Activated CD8-positive, alpha-beta T cell treated with anti-CD3 and anti-CD28 coated beads for 36 hours (primary cell): ENCODE results near the gene ATRAID. TPM values are rescaled to one million over a fixed set of nuclear protein-coding genes. Genes with fewer than 3 reads are reported as not detected.
"Not testable (repeated sequence)": the region's sequence is repeated elsewhere in the genome, so short reads cannot be mapped to it uniquely, and the experiment has no call there.

Experiments
- ATAC-seq: fragments of 200-7000 bp; cut with Tn5 transposase; one replicate; pipeline ENCODE4 v1.10.0; 2021; ENCODE audit warnings: mild to moderate bottlenecking, moderate library complexity
- CTCF ChIA-PET: fragments of 350-600 bp; sonication (Branson Sonifier 250); formaldehyde crosslinking; loops from one replicate; lab custom pipeline; 2021; ENCODE audit warnings: antibody characterized with exemption; lab: Charles Lee
- POLR2A ChIA-PET: fragments of 350-600 bp; sonication (Branson Sonifier 250); formaldehyde crosslinking; loops from one replicate; lab custom pipeline; 2021; ENCODE audit warnings: antibody characterized with exemption; lab: Charles Lee
- DNase-seq: peaks from one replicate; pipeline ENCODE4 v3.0.0-alpha.2; 2020
- H3K27ac Mint-ChIP-seq: one replicate; pipeline ENCODE4 v1.8.0; 2021; ENCODE audit warnings: mild to moderate bottlenecking, mixed read lengths
- H3K27me3 Mint-ChIP-seq: one replicate; pipeline ENCODE4 v1.8.0; 2021; ENCODE audit warnings: mixed read lengths
- H3K36me3 Mint-ChIP-seq: one replicate; pipeline ENCODE4 v1.8.0; 2021; ENCODE audit warnings: low read depth, mixed read lengths
- H3K4me1 Mint-ChIP-seq: one replicate; pipeline ENCODE4 v1.8.0; 2021; ENCODE audit warnings: low read depth, mixed read lengths
- H3K4me3 Mint-ChIP-seq: one replicate; pipeline ENCODE4 v1.8.0; 2021; ENCODE audit warnings: mild to moderate bottlenecking, moderate library complexity, mixed read lengths
- H3K9me3 Mint-ChIP-seq: one replicate; pipeline ENCODE4 v1.8.0; 2021; ENCODE audit warnings: mixed read lengths
- intact Hi-C: fragments of 100-400 bp; cut with micrococcal nuclease; formaldehyde crosslinking; loops from one replicate; pipeline ENCODE4 v1.10.0; 2022
- total RNA-seq, 2 experiments: library from RNA; stranded (reverse); gene quantifications; one replicate each; pipeline ENCODE4 v1.2.3, GENCODE V29; 2021
- TF ChIP-seq, protein P1 (sequence below): fragments of 200-600 bp; IDR thresholded peaks from one replicate; pipeline ENCODE4 v1.8.0; 2022; ENCODE audit warnings: antibody characterized with exemption, mild to moderate bottlenecking

The ATRAID gene
- total RNA-seq, 2 experiments from 2014 or later, result 62.6 to 65.2 TPM

DNA sequence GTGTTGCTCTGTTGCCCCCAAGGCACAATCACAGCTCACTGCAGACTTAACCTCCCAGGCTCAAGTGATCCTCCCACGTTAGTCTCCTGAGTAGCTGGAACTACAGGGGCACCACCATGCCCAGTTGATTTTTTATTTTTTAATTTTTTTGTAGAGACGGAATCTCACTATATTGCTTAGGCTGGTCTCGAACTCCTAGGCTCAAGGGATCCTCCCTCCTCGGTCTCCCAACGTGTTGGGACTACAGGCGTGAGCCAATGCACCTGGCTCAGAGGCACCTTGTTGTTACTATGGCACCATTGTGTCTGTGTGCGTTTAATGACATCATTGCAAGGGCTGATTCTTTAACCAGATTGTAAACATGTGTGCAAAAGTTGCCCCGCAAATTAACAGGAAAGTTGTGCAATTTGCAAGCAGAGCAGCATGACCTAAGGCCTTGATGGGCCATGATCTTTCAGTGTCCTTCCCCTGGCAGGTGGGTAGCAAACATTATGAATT is 40.4 kb upstream of the ATRAID start:
- ChIA-PET CTCF (interaction anchor here (0.8 to 2.4 kb wide), 9 partner anchors 12 to 210 kb away, joined by 3 to 27 read pairs (median 3); no protein-coding TSS in a partner anchor), POLR2A (no interaction called here)
- intact Hi-C loops, result no loop called here
- Mint-ChIP-seq H3K9me3 (no peaks in the 10 kb centered on the region), H3K4me1 (peaks cover 6% of the 10 kb centered on the region), H3K36me3 (no peaks in the 10 kb centered on the region), H3K27ac (no peak overlapping the region), H3K4me3 (no peak overlapping the region), H3K27me3 (peaks cover 11% of the 10 kb centered on the region)
- no peak for ATAC-seq
- no peak for DNase-seq
- TF ChIP-seq, protein P1, sequence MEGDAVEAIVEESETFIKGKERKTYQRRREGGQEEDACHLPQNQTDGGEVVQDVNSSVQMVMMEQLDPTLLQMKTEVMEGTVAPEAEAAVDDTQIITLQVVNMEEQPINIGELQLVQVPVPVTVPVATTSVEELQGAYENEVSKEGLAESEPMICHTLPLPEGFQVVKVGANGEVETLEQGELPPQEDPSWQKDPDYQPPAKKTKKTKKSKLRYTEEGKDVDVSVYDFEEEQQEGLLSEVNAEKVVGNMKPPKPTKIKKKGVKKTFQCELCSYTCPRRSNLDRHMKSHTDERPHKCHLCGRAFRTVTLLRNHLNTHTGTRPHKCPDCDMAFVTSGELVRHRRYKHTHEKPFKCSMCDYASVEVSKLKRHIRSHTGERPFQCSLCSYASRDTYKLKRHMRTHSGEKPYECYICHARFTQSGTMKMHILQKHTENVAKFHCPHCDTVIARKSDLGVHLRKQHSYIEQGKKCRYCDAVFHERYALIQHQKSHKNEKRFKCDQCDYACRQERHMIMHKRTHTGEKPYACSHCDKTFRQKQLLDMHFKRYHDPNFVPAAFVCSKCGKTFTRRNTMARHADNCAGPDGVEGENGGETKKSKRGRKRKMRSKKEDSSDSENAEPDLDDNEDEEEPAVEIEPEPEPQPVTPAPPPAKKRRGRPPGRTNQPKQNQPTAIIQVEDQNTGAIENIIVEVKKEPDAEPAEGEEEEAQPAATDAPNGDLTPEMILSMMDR, result no peak

DNA sequence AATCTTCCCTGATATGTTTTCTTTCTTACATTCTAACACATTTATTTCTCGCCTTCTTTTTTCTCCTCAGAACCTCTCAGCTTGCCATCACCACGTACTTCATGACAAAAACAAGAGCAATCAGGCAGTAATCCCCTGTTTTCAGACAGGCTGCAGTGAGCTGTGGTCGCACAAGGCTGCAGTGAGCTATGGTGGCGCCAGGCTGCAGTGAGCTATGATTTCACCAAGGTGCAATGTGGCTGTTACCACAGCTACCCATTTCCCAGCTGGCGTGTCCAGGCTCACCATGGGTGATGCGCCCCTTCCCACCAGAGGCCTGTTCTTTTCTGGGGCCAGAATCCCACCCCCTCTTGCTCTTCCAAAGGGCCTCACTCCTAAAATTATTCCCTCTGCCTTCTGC is 37.2 kb upstream of the ATRAID start:
- TF ChIP-seq, protein P1, result no peak
- DNase-seq (no peak), ATAC-seq (no peak)
- Mint-ChIP-seq H3K9me3 (no peaks in the 10 kb centered on the region), H3K27ac (no peak overlapping the region), H3K36me3 (no peaks in the 10 kb centered on the region), H3K4me1 (peaks cover 2% of the 10 kb centered on the region), H3K27me3 (peaks cover 18% of the 10 kb centered on the region), H3K4me3 (no peak overlapping the region)
- CTCF ChIA-PET, result interaction anchor here (1.2 to 2.1 kb wide), 3 partner anchors 17 to 105 kb away, joined by 3 to 5 read pairs (median 3); no protein-coding TSS in a partner anchor
- POLR2A ChIA-PET, result interaction anchor here (0.7 kb wide), 1 partner anchor 36 kb away, joined by 3 read pairs; no protein-coding TSS in a partner anchor
- intact Hi-C loops, result no loop called here

DNA sequence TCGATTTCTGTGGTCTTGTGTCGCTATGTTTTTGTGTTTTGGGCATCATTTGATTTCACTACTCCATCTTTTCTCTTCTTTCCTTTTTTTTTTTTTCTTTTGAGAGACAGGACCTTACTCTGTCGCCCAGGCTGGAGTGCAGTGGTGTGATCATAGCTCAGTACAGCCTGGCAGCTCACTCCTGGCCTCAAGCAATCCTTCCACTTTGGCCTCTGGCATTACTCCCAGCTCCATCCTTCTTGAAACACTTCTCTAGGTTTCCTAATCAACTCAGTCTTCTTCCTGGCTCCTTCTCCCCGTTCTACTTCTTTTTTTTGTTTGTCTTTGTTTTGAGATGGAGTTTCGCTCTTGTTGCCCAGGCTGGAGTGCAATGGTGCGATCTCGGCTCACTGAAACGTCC is 36.5 kb upstream of the ATRAID start:
- no peaks in the 10 kb centered on the region for H3K9me3 Mint-ChIP-seq
- ATAC-seq, result no peak
- TF ChIP-seq, protein P1, result no peak
- no peak for DNase-seq
- CTCF ChIA-PET, result interaction anchor here (0.6 to 2.1 kb wide), 7 partner anchors 9 to 214 kb away, joined by 3 to 5 read pairs (median 3); no protein-coding TSS in a partner anchor
- H3K36me3 Mint-ChIP-seq, result no peaks in the 10 kb centered on the region
- POLR2A ChIA-PET, result interaction anchor here (0.7 kb wide), 1 partner anchor 37 kb away, joined by 3 read pairs; no protein-coding TSS in a partner anchor
- H3K27me3 Mint-ChIP-seq, result peaks cover 23% of the 10 kb centered on the region
- H3K27ac Mint-ChIP-seq, result no peak overlapping the region
- H3K4me1 Mint-ChIP-seq, result peaks cover 2% of the 10 kb centered on the region
- intact Hi-C loops, result no loop called here
- H3K4me3 Mint-ChIP-seq, result no peak overlapping the region

- H3K27me3 Mint-ChIP-seq, result peaks cover 23% of the 10 kb centered on the region
- ATAC-seq, H3K4me3 Mint-ChIP-seq, H3K9me3 Mint-ChIP-seq, H3K27ac Mint-ChIP-seq, H3K4me1 Mint-ChIP-seq, DNase-seq, POLR2A ChIA-PET, intact Hi-C loops, H3K36me3 Mint-ChIP-seq: not testable (repeated sequence)
- CTCF ChIA-PET, result interaction anchor here (0.6 to 2.1 kb wide), 5 partner anchors 10 to 214 kb away, joined by 3 to 5 read pairs (median 4); no protein-coding TSS in a partner anchor
Measured at GRCh38 chr2:27175781-27176180, 36.1 kb upstream of the ATRAID start.

GRCh38 chr2:27177441-27178351 is 34.1 kb upstream of the ATRAID start:
- Mint-ChIP-seq H3K36me3 (no peaks in the 10 kb centered on the region), H3K4me3 (no peak overlapping the region), H3K27me3 (peaks cover 25% of the 10 kb centered on the region), H3K4me1 (no peaks in the 10 kb centered on the region), H3K9me3 (no peaks in the 10 kb centered on the region), H3K27ac (no peak overlapping the region)
- TF ChIP-seq, protein P1, result no peak
- ChIA-PET CTCF (interaction anchor here (2.3 kb wide), 1 partner anchor 8 kb away, joined by 11 read pairs; no protein-coding TSS in a partner anchor), POLR2A (interaction anchor here (0.6 to 0.7 kb wide), 2 partner anchors 9 to 153 kb away, joined by 3 read pairs; no protein-coding TSS in a partner anchor)
- intact Hi-C loops, result no loop called here
- ATAC-seq (no peak), DNase-seq (no peak)
